Panc1 (cell line): ENCODE results near the gene TMEM19. TPM values are rescaled to one million over a fixed set of nuclear protein-coding genes. Genes with fewer than 3 reads are reported as not detected.

Experiments
- ATAC-seq: fragments of 200-7000 bp; cut with Tn5 transposase; 2 replicates; pipeline ENCODE4 v1.9.1; 2020; ENCODE audit warnings: mild to moderate bottlenecking, moderate library complexity
- BruUV-seq: library from RNA; stranded (reverse); fragments of 400-500 nt; replicated peaks from 2 replicates; lab custom pipeline; 2021; lab: Mats Ljungman, UMichigan
- CTCF ChIA-PET: fragments of 300-600 bp; sonication (Branson Sonifier 250); formaldehyde crosslinking; loops from one replicate; lab custom pipeline; 2022; ENCODE audit warnings: antibody characterized with exemption; lab: Charles Lee
- POLR2A ChIA-PET: fragments of 300-600 bp; sonication (Branson Sonifier 250); formaldehyde crosslinking; loops from one replicate; lab custom pipeline; 2022; ENCODE audit warnings: antibody characterized with exemption; lab: Charles Lee
- DNase-seq: peaks from one replicate; pipeline ENCODE4 v3.0.0-alpha.2; 2010; ENCODE audit warnings: low read depth, low spot score
- H3K27ac ChIP-seq: 2 replicates; pipeline ENCODE4 v1.5.1; 2011; ENCODE audit warnings: mild to moderate bottlenecking, low read length, inconsistent platforms
- H3K27me3 ChIP-seq: fragments of 200-500 bp; sonication (Bioruptor generic); 2 replicates; pipeline ENCODE4 v1.6.0; 2014; ENCODE audit warnings: low read length, inconsistent platforms; ENCODE audit not compliant: control insufficient read depth, insufficient read depth
- H3K36me3 ChIP-seq: fragments of 200-500 bp; sonication (Bioruptor generic); 2 replicates; pipeline ENCODE4 v1.5.1; 2014; ENCODE audit warnings: inconsistent platforms, mild to moderate bottlenecking, low read length, moderate library complexity; ENCODE audit not compliant: control insufficient read depth, insufficient read depth
- H3K4me1 ChIP-seq: 2 replicates; pipeline ENCODE4 v1.5.1; 2011; ENCODE audit warnings: inconsistent platforms, mild to moderate bottlenecking, low read length, moderate library complexity; ENCODE audit not compliant: control insufficient read depth, insufficient read depth
- H3K4me3 ChIP-seq, 2 experiments: 2 replicates each; pipeline ENCODE4 v1.5.1; 2011 to 2012; ENCODE audit warnings: low read depth in 2 of 2, low read length in 2 of 2, mild to moderate bottlenecking in 2 of 2, inconsistent platforms in 1 of 2, moderate library complexity in 1 of 2
- H3K9me3 ChIP-seq: fragments of 200-500 bp; sonication (Bioruptor generic); 2 replicates; pipeline ENCODE4 v1.5.1; 2014; ENCODE audit warnings: low read depth, mild to moderate bottlenecking, inconsistent platforms, low read length, moderate library complexity; ENCODE audit not compliant: control insufficient read depth, insufficient read depth
- POLR2AphosphoS5 ChIP-seq: IDR thresholded peaks from 2 replicates; pipeline ENCODE4 v1.6.1; 2012; ENCODE audit warnings: mild to moderate bottlenecking, low read depth, low read length, moderate library complexity
- SIN3A ChIP-seq: IDR thresholded peaks from 2 replicates; pipeline ENCODE4 v1.6.1; 2012; ENCODE audit warnings: low read depth, mild to moderate bottlenecking, low read length, moderate library complexity, borderline replicate concordance; ENCODE audit not compliant: insufficient read depth
- TCF7L2 ChIP-seq: IDR thresholded peaks from 2 replicates; pipeline ENCODE4 v1.6.1; 2011; ENCODE audit warnings: mild to moderate bottlenecking, low read depth, low read length, inconsistent platforms
- in situ Hi-C: cut with HindIII; loops from 2 replicates; pipeline ENCODE4 v1.10.0; 2016; ENCODE audit warnings: low sequenced_read_pairs, low pct_unique_long_range_greater_than_20kb
- intact Hi-C: fragments of 100-400 bp; cut with micrococcal nuclease; formaldehyde crosslinking; loops from one replicate; pipeline ENCODE4 v1.10.0; 2022; ENCODE audit not compliant: unreplicated experiment
- total RNA-seq: library from RNA; stranded (reverse); gene quantifications from one replicate; pipeline ENCODE4 v1.2.1, GENCODE V29; 2021; ENCODE audit not compliant: unreplicated experiment
- TF ChIP-seq, protein P1 (sequence below): fragments of 450-650 bp; IDR thresholded peaks from 2 replicates; pipeline ENCODE4 v1.5.1; 2017; ENCODE audit warnings: mild to moderate bottlenecking
- TF ChIP-seq, protein P2 (sequence below), 2 experiments: IDR thresholded peaks; 2 replicates each; pipeline ENCODE4 v1.6.1; 2011 to 2012; ENCODE audit warnings: low read depth in 2 of 2, control low read depth in 1 of 2, low read length in 1 of 2, mild to moderate bottlenecking in 1 of 2, moderate library complexity in 1 of 2; ENCODE audit not compliant: insufficient read depth in 1 of 2

TMEM19 gene
- total RNA-seq, 1 experiment from 2014 or later: 72.8 TPM

DNA sequence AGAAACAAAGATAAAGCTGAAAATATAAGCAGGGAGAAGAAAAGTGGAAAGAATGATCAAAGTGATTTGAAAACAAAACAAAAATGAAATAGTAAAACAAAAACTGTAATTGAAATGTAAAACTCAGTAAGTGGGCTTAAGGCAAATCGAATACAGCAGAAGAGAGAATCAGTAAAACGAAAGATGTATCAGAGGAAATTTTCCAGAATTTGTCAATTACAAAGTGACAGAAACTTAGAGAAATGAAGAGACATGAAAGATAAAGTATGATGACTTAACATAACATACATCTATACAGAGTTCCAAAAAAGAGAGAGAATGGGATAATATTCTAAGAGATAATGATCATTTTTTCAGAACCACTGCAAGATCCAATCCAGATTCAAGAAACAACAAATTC is 32.7 kb upstream of the TMEM19 start:
- POLR2A ChIA-PET: no interaction called here
- in situ Hi-C loops: no loop called here
- peaks cover 24% of the 10 kb centered on the region for H3K36me3 ChIP-seq

GRCh38 chr12:71654200-71654599 is 31.7 kb upstream of the TMEM19 start:
- ChIA-PET POLR2A (no interaction called here), CTCF (no interaction called here)
- TF ChIP-seq, protein P1, sequence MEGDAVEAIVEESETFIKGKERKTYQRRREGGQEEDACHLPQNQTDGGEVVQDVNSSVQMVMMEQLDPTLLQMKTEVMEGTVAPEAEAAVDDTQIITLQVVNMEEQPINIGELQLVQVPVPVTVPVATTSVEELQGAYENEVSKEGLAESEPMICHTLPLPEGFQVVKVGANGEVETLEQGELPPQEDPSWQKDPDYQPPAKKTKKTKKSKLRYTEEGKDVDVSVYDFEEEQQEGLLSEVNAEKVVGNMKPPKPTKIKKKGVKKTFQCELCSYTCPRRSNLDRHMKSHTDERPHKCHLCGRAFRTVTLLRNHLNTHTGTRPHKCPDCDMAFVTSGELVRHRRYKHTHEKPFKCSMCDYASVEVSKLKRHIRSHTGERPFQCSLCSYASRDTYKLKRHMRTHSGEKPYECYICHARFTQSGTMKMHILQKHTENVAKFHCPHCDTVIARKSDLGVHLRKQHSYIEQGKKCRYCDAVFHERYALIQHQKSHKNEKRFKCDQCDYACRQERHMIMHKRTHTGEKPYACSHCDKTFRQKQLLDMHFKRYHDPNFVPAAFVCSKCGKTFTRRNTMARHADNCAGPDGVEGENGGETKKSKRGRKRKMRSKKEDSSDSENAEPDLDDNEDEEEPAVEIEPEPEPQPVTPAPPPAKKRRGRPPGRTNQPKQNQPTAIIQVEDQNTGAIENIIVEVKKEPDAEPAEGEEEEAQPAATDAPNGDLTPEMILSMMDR: no peak
- TF ChIP-seq SIN3A (no peak), POLR2AphosphoS5 (no peak), TCF7L2 (no peak)
- TF ChIP-seq, protein P2, sequence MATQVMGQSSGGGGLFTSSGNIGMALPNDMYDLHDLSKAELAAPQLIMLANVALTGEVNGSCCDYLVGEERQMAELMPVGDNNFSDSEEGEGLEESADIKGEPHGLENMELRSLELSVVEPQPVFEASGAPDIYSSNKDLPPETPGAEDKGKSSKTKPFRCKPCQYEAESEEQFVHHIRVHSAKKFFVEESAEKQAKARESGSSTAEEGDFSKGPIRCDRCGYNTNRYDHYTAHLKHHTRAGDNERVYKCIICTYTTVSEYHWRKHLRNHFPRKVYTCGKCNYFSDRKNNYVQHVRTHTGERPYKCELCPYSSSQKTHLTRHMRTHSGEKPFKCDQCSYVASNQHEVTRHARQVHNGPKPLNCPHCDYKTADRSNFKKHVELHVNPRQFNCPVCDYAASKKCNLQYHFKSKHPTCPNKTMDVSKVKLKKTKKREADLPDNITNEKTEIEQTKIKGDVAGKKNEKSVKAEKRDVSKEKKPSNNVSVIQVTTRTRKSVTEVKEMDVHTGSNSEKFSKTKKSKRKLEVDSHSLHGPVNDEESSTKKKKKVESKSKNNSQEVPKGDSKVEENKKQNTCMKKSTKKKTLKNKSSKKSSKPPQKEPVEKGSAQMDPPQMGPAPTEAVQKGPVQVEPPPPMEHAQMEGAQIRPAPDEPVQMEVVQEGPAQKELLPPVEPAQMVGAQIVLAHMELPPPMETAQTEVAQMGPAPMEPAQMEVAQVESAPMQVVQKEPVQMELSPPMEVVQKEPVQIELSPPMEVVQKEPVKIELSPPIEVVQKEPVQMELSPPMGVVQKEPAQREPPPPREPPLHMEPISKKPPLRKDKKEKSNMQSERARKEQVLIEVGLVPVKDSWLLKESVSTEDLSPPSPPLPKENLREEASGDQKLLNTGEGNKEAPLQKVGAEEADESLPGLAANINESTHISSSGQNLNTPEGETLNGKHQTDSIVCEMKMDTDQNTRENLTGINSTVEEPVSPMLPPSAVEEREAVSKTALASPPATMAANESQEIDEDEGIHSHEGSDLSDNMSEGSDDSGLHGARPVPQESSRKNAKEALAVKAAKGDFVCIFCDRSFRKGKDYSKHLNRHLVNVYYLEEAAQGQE (IDR thresholded peaks at IDR 0.05; ENCODE audit: insufficient read depth in 1 of 2, low read depth in 2 of 2, low read length in 1 of 2): no peak
- H3K27me3 ChIP-seq: no peaks in the 10 kb centered on the region
- H3K27ac ChIP-seq: no peak overlapping the region
- no TSS peak for BruUV-seq
- intact Hi-C loops (no loop called here), in situ Hi-C loops (no loop called here)
- H3K4me3 ChIP-seq: no peak overlapping the region
- no peak for DNase-seq
- H3K36me3 ChIP-seq: peaks cover 27% of the 10 kb centered on the region
- H3K9me3 ChIP-seq: peaks cover 6% of the 10 kb centered on the region
- H3K4me1 ChIP-seq: no peaks in the 10 kb centered on the region
- ATAC-seq: no peak

More for the DNA sequence above, 32.7 kb upstream of the TMEM19 start:
- Histone ChIP-seq H3K4me1 (no peaks in the 10 kb centered on the region), H3K27me3 (no peaks in the 10 kb centered on the region), H3K9me3 (peaks cover 6% of the 10 kb centered on the region), H3K27ac (no peak overlapping the region), H3K4me3 (no peak overlapping the region)
- CTCF ChIA-PET: no interaction called here
- TF ChIP-seq SIN3A (no peak), POLR2AphosphoS5 (no peak), TCF7L2 (no peak)
- TF ChIP-seq, protein P2 (IDR thresholded peaks at IDR 0.05; ENCODE audit: insufficient read depth in 1 of 2, low read depth in 2 of 2, low read length in 1 of 2): no peak
- TF ChIP-seq, protein P1: no peak
- intact Hi-C loops: no loop called here
- ATAC-seq (no peak), DNase-seq (no peak)
- no TSS peak for BruUV-seq
